Measurements from ENCODE around the gene ISL2. TPM values are rescaled to one million over a fixed set of nuclear protein-coding genes. Genes with fewer than 3 reads are reported as not detected.

Gene ISL2
- total RNA-seq, 2 experiments from 2014 or later: 6.2 to 11.8 TPM

DNA sequence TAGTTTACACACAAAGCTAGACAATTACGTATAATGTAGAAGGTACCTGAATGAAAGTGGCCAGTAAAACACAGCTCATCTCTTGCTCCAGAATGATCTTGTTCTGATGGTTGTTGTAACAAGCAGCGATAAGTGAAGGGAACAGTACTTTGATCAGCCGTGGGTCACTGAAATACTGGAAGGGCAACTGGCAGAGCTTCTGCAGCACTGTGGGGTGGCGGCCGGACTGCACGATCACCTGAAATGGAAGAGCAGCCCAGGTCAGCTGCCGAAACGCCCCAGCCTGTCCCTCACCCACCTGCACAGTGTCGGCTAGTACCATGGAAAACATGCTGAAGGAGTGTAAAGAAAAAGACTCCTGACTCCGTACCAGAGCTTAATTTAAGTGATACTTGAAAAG is 17.3 kb downstream of the ISL2 start:
- Histone ChIP-seq H2AFZ (ENCODE audit: low read length) (no peak overlapping the region), H3K9me3 (ENCODE audit: low read length) (no peaks in the 10 kb centered on the region), H3K36me3 (ENCODE audit: insufficient read depth, low read length) (no peaks in the 10 kb centered on the region), H3K27ac (ENCODE audit: low read depth, low read length, poor library complexity, severe bottlenecking) (no peak overlapping the region), H4K20me1 (ENCODE audit: insufficient read depth, low read length) (no peaks in the 10 kb centered on the region), H3K4me1 (ENCODE audit: insufficient read depth, low read length, poor library complexity, severe bottlenecking) (no peaks in the 10 kb centered on the region), H3K4me2 (ENCODE audit: low read length) (no peak overlapping the region), H3K4me3 (ENCODE audit: low read depth, low read length, poor library complexity, severe bottlenecking) (no peak overlapping the region), H3K9me2 (ENCODE audit: insufficient read depth, low read length) (no peaks in the 10 kb centered on the region), H3K79me2 (ENCODE audit: insufficient read depth, low read depth, low read length) (no peaks in the 10 kb centered on the region)
- DNase-seq (ENCODE audit: low spot score): no peak
- intact Hi-C loops (cut with micrococcal nuclease; ENCODE audit: unreplicated experiment): no loop called here
- TF ChIP-seq EZH2phosphoT487 (IDR thresholded peaks at IDR 0.05; ENCODE audit: borderline replicate concordance, low read depth, low read length): no peak
- TF ChIP-seq, protein P1, sequence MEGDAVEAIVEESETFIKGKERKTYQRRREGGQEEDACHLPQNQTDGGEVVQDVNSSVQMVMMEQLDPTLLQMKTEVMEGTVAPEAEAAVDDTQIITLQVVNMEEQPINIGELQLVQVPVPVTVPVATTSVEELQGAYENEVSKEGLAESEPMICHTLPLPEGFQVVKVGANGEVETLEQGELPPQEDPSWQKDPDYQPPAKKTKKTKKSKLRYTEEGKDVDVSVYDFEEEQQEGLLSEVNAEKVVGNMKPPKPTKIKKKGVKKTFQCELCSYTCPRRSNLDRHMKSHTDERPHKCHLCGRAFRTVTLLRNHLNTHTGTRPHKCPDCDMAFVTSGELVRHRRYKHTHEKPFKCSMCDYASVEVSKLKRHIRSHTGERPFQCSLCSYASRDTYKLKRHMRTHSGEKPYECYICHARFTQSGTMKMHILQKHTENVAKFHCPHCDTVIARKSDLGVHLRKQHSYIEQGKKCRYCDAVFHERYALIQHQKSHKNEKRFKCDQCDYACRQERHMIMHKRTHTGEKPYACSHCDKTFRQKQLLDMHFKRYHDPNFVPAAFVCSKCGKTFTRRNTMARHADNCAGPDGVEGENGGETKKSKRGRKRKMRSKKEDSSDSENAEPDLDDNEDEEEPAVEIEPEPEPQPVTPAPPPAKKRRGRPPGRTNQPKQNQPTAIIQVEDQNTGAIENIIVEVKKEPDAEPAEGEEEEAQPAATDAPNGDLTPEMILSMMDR (conservative IDR thresholded peaks at IDR 0.05; ENCODE audit: low read length): no peak
- ChIA-PET POLR2A (interaction anchor here (0.7 to 1.4 kb wide), 3 partner anchors 10 to 41 kb away, joined by 3 to 5 read pairs (median 4); partner anchors contain the start of gene ISL2), CTCF (ENCODE audit: unreplicated experiment) (no interaction called here)
- no TSS peak for BruUV-seq (replicated peaks)

DNA sequence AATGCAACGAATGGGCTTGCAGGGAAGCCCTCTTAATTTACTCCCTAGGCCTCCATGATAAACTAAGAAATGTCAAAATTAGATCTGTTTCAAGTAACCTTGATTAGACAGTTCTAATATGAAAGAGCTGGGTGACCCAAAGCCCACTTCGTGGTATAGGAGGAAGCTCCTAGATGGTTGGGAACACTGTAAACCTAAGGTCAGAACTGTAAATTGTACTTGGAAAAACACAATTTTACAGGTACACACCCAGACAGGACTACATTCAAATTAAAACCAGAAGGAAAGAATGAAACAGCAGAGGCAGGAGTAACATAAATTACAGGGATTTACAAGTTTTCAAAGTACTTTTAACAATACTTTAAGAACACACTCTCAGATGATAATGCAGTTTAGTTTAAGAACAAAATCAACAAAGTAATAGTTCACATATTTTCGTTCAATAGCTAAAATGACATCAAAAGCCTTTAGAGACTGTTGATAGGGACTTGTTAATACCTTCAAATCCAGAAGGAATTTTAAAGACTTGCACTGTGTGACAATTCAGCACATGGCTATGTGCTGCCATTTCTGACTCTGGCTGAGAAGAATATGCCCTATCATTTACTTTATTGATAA is 18.4 kb downstream of the ISL2 start:
- no peak for DNase-seq (ENCODE audit: low spot score)
- Histone ChIP-seq H3K27ac (ENCODE audit: low read depth, low read length, poor library complexity, severe bottlenecking) (no peak overlapping the region), H3K79me2 (ENCODE audit: insufficient read depth, low read depth, low read length) (no peaks in the 10 kb centered on the region), H4K20me1 (ENCODE audit: insufficient read depth, low read length) (no peaks in the 10 kb centered on the region), H3K4me2 (ENCODE audit: low read length) (no peak overlapping the region), H2AFZ (ENCODE audit: low read length) (no peak overlapping the region), H3K4me3 (ENCODE audit: low read depth, low read length, poor library complexity, severe bottlenecking) (no peak overlapping the region), H3K4me1 (ENCODE audit: insufficient read depth, low read length, poor library complexity, severe bottlenecking) (no peaks in the 10 kb centered on the region), H3K36me3 (ENCODE audit: insufficient read depth, low read length) (no peaks in the 10 kb centered on the region), H3K9me2 (ENCODE audit: insufficient read depth, low read length) (no peaks in the 10 kb centered on the region), H3K9me3 (ENCODE audit: low read length) (no peaks in the 10 kb centered on the region)
- ChIA-PET CTCF (ENCODE audit: unreplicated experiment) (no interaction called here), POLR2A (interaction anchor here (0.6 to 1.4 kb wide), 4 partner anchors 8 to 42 kb away, joined by 3 to 5 read pairs (median 4); partner anchors contain the start of gene ISL2)
- no TSS peak for BruUV-seq (replicated peaks)
- intact Hi-C loops (cut with micrococcal nuclease; ENCODE audit: unreplicated experiment): no loop called here
- no peak for TF ChIP-seq EZH2phosphoT487 (IDR thresholded peaks at IDR 0.05; ENCODE audit: borderline replicate concordance, low read depth, low read length)
- TF ChIP-seq, protein P1 (conservative IDR thresholded peaks at IDR 0.05; ENCODE audit: low read length): no peak

DNA sequence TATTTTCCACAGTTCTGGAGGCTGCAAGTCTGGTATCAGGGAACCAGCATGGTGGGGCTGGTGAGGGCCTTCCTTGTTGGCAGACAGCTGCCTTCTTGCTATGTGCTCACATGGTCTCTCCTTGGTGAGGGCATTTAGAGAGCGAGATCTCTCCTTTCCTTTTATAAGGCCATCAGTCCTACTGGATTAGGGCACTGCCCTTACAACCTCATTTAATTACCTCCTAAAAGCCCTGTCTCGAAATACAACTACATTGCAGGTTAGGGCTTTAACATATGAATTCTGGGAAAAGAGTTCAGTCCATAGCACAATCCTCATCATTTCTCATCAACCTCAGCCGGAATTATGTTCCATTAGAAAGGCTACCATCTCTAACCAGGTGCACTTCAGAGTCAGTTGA is 21.9 kb downstream of the ISL2 start:
- DNase-seq (ENCODE audit: low spot score): no peak
- no peak for TF ChIP-seq EZH2phosphoT487 (IDR thresholded peaks at IDR 0.05; ENCODE audit: borderline replicate concordance, low read depth, low read length)
- TF ChIP-seq, protein P1 (conservative IDR thresholded peaks at IDR 0.05; ENCODE audit: low read length): no peak
- H4K20me1 ChIP-seq (ENCODE audit: insufficient read depth, low read length): no peaks in the 10 kb centered on the region
- no peak overlapping the region for H3K4me3 ChIP-seq (ENCODE audit: low read depth, low read length, poor library complexity, severe bottlenecking)
- H2AFZ ChIP-seq (ENCODE audit: low read length): no peak overlapping the region
- ChIA-PET CTCF (ENCODE audit: unreplicated experiment) (no interaction called here), POLR2A (no interaction called here)
- no peaks in the 10 kb centered on the region for H3K9me3 ChIP-seq (ENCODE audit: low read length)
- H3K79me2 ChIP-seq (ENCODE audit: insufficient read depth, low read depth, low read length): no peaks in the 10 kb centered on the region
- no peak overlapping the region for H3K27ac ChIP-seq (ENCODE audit: low read depth, low read length, poor library complexity, severe bottlenecking)
- no peak overlapping the region for H3K4me2 ChIP-seq (ENCODE audit: low read length)
- intact Hi-C loops (cut with micrococcal nuclease; ENCODE audit: unreplicated experiment): no loop called here
- no peaks in the 10 kb centered on the region for H3K9me2 ChIP-seq (ENCODE audit: insufficient read depth, low read length)
- H3K36me3 ChIP-seq (ENCODE audit: insufficient read depth, low read length): no peaks in the 10 kb centered on the region
- no TSS peak for BruUV-seq (replicated peaks)
- H3K4me1 ChIP-seq (ENCODE audit: insufficient read depth, low read length, poor library complexity, severe bottlenecking): no peaks in the 10 kb centered on the region

Data from OCI-LY7 (cell line).